ENCODE measurements around the gene HTT-AS.

Gene HTT-AS

DNA sequence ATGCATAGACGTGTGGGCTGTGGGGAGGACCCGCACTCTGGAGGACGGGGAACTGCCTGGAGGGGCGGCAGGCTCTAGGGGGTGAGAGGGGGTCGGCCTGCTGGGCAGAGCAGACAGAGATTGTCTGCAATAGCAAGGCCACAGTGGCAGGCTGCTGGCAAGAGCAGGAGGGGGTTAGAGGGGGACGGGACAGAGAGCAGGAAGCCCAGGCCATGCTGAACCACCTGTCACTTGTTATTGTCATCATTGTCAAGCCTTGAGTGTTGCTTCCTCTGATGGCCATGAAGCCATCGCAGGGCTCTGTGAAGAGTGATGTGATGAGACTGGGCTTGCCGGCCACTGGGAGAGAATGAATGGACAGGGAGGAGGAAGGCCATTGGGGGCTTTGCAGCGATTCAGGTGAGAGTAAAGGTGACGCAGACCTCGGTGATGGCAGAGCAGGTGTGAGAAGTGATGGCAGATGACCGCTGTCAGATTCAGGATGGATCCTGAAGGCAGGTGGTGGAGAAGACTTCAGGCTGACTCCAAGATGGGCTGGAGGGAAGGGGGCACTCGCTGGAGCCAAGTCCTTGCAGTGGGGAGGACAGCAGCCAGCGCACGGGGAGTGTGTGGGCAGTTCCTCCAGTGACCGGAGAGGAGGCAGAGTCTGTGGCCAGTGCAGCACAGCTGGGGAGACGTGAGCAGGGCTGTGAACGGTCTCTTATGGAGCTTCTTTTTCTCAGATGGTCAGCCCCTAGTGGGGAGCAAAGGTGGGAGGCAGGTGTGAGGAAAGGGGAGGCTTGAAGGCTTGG, 43.6 kb downstream of the HTT-AS start:
- no peak for DNase-seq (ENCODE audit: low read depth)

DNA sequence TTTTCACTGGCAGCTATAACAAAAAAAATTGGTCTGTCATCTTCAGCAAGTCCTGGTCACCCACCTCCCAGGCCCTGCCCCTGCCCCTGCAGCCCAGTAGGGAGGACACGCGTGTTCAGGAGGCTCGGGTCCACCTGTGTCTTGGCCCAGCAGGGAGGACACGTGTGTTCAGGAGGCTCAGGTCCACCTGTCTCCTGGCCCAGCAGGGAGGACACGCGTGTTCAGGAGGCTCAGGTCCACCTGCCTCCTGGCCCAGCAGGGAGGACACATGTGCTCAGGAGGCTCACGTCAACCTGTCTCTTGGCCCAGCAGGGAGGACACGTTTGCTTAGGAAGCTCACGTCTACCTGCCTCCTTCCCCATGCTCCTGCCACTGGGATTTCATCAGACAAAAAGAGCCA, 44.9 kb downstream of the HTT-AS start:
- no peak for DNase-seq (ENCODE audit: low read depth)

DNA sequence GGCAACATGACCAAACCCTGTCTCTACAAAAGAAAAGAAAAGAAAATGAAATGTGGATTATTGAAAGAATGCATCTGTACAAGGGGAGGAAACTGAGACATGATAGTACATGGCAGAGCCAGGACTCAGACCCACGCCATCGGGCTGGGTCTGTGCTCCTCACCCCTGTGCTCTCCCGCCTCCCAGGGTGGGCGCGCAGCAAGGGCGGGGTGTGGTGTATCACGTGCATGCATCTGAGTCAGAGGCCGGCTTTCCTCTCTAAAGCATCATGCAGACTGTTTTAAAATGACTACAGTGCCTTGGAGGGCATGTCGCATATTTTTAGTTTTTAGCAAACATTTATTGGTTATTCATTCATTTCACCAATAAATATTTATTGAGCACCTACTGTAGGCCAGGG, 47.8 kb downstream of the HTT-AS start:
- DNase-seq (ENCODE audit: low read depth), result no peak

DNA sequence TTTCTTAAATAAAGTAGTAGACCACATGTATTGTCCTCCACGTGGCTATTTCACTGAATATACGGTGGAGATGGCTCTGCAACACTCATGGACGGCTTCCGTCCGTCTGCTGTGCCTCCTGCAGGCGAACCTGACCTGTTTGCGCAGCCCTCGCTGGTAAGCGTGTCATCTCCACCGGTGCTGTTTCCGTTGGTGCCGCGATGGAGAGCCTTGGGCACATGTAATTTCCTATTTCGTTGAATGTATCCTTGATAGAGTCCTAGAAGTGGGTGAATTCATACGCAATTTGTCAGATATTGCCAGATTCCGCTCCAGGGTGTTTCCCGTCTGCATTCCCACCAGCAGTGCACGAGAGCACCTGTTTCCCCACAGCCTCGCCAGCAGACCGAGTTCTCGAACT, 48.5 kb downstream of the HTT-AS start:
- DNase-seq (ENCODE audit: low read depth), result no peak

DNA sequence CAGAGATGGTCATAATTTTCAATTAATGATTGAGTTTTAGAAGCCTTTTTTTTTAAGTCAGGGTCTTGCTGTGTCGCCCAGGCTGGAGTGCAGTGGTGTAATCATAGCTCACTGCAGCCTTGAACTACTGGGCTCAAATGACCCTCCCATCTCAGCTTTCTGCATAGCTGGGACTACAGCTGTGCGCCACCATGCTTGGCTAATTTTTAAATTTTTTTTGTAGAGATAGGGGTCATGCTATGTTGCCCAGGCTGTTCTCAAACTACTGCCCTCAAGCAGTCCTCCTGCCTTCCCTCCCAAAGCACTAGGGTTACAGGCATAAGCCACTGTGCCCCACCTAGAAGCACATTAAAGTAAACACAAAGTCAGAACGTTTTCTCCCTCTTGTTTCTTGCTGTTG, 51.7 kb downstream of the HTT-AS start:
- DNase-seq (ENCODE audit: low read depth), result no peak

DNA sequence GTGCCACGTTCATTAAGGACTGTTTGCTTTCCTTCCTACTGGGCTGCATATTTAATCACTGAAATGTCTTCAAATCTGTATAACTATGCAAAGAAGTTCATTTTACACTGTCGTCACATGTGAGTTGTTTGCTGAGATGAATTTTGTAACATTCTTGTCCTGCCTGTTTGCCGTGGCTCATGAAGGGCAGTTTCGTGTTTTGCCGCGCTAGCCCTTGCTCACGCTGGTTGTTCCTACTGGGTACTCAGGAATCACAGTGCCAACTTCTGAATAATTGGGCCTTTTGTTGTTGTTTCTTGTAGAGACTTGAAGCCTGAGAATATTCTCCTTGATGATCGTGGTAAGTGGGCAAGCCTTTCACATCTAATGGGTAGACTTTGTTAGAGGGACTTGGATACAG, 52.2 kb downstream of the HTT-AS start:
- no peak for DNase-seq (ENCODE audit: low read depth)

DNA sequence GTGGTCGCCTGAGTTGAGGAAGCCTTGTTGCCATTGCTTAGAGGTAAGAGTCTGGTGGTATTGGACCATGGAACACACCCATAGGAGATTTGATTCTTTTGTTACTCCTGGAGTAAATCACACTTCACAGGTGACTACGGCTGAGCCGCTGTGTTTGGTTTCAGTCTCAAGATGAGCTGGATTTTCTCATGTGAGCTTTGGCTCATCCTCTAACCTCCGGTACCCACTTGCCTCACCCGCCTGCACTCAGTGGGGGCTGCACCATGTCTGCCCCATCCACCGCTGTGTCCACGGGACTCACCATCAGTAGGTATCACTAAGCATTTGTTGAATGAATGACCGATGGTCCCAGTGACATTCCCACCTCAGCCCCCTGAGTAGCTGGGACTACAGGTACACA, 52.7 kb downstream of the HTT-AS start:
- DNase-seq (ENCODE audit: low read depth), result no peak

DNA sequence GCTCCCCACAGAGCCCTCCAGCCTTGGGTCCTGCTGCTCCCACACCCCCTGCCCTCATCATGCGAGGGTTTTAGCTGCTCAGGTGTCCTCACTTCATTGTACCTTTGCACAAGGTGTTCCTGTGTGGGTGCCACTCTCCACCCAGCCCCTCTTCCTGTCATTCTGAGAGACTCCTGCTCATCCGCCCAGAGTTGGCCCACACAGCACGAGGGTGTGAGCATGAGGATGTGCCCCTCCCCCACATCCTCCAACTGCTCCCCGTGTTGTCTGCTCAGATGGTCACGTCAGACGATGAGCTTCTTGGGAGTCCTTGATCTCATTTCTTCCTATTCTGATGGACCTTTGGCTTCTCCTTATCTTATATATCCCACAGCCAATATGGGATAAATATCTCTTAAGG, 53.2 kb downstream of the HTT-AS start:
- no peak for DNase-seq (ENCODE audit: low read depth)

DNA sequence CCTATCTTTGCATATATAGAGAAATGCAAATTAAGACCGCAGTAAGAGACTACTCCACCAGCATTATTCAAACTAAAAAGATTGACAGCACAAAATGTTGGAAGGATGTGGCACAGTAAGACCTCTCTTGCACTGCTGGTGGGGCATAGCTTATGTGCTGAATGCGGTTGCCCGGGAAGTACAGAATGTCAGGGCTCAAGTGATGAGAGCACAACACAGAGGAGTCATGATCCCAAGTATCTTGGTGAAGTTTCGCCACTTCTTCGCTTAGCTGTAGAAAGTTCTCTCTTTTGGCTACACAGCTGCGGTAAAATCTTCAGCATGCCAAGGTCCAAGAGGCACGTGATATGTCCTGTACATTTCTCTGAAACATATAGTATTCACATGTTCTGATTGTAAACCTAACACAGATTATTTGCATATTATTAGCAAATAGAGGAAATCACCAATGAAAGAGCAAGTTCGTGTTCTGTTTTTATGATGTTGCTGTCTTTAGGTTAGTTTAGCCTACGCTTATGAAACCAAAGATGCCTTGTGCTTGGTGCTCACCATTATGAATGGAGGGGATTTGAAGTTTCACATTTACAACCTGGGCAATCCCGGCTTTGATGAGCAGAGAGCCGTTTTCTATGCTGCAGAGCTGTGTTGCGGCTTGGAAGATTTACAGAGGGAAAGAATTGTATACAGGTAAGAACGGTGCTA, 55.0 kb downstream of the HTT-AS start:
- DNase-seq (ENCODE audit: low read depth), result no peak

DNA sequence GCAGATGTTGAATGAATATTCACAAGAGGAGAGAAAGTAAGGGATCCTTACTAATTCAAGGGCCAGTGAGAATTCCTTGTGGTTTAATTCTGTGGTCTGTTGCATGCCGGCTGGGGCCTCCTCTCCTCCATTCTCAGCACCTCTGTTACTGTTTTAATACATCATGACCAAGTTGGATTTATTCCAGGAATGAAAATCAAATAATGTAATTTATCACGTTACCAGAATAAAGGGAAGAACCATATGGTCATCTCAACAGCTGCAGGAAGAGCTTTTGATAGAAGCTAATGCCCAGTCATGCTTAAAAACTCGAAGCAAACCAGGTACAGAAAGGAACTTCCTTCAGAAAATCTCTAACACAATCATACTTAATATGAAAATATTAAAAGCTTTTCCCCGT, 56.8 kb downstream of the HTT-AS start:
- no peak for DNase-seq (ENCODE audit: low read depth)

DNA sequence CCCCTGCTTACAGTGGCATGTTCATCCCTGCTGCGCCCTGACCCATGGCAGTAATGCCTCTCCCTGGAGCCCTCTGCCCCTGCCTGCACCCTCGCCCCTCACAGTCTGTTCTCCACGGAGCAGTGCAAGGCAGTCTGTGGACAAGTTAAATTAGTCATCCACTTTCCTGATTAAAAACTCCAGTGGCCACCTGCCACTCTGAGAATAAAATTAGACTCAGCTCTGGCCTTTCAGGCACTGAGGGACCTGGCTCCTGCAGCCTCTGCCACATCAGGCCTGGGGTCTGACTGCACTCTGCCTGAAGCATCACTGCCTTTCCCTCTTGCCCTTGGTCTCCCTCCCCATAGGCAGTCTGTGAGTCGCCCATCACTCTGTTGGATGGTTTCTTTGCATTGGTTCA, 57.4 kb downstream of the HTT-AS start:
- DNase-seq (ENCODE audit: low read depth), result no peak

DNA sequence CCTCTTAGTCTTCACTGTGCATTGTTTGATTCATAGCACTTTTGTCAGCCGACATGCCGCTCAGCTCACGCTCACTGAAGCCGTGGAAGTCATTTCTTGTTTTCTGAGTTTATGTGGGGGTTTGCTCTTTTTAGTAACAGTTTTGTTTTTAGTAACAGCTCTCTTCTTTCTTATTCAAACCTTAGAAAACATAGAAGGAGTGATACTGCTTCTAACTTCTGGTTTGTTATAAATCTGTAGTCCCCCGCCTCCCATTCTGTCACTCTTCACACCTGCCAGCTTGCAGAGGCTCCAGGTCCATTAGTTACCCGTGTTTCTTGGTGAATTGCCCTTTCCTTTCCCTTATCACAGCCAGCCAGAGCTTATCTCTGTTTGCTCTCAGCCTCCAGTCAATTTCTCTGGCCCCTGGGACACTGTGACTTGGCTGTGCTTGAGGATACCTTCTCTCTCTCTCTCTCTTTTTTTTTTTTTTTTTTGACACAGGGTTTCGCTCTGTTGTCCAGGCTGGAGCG, 60.4 kb downstream of the HTT-AS start:
- DNase-seq (ENCODE audit: low read depth), result no peak

All from T follicular helper cell (primary cell).